Superior temporal gyrus (tissue), 1 donor: ENCODE results near the gene TBC1D10A.

Source experiments
- DNase-seq: peaks from one replicate; pipeline ENCODE4 v3.0.0-alpha.2; 2016; ENCODE audit errors: extremely low spot score

TBC1D10A gene

GRCh38 chr22:30246814-30247376, 79.8 kb downstream of the TBC1D10A start:
- DNase-seq = no peak

GRCh38 chr22:30245985-30246813, 80.5 kb downstream of the TBC1D10A start, which contains the start of gene LIF:
Gene LIF, minus strand, starts transcription at chr22:30246759. Its CDS starts 64 bp downstream, at chr22:30246695.
- no peak for DNase-seq

GRCh38 chr22:30245181-30245984, 81.4 kb downstream of the TBC1D10A start:
- no peak for DNase-seq

- DNase-seq = no peak
These were observed 82.1 kb downstream of the TBC1D10A start for GRCh38 chr22:30244641-30245040.

DNA sequence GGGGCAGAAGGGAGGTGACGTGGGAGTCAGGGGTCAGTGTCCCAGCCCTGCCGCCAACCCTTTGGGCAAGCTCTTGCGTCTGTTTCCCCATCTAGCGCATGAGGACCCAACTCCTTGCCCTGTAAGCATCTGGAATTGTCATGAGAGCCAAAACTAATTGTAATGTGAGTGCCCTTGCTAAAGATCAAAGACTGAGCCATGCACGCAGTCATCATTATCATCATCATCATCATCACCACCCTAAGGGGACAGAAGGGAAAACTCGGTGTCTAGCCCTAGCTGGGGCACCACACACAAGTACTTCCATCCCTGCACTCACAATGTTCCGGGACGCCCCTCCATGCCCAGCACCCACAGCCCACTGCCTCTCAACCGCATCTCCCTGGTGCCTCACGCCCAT, 82.7 kb downstream of the TBC1D10A start:
- no peak for DNase-seq

DNA sequence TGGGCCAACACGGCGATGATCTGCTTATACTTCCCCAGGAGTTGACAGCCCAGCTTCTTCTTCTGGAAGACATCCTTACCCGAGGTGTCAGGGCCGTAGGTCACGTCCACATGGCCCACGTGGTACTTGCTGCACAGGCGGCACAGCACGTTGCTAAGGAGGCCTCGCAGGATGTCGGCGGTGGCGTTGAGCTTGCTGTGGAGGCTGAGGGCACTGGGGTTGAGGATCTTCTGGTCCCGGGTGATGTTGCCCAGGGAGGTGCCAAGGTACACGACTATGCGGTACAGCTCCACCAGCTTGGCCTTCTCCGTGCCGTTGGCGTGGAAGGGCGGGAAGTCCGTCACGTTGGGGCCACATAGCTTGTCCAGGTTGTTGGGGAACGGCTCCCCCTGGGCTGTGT, 83.1 kb downstream of the TBC1D10A start:
- DNase-seq = no peak
